ENCODE measurements around the gene GRK6. TPM values are rescaled to one million over a fixed set of nuclear protein-coding genes. Genes with fewer than 3 reads are reported as not detected.

The GRK6 gene
- total and polyA plus RNA-seq, 9 of the 15 experiments (the other 6 are each of a cell fraction or from before 2014, with no cell fraction given): 0.63 to 122 (median 44.5) TPM

DNA sequence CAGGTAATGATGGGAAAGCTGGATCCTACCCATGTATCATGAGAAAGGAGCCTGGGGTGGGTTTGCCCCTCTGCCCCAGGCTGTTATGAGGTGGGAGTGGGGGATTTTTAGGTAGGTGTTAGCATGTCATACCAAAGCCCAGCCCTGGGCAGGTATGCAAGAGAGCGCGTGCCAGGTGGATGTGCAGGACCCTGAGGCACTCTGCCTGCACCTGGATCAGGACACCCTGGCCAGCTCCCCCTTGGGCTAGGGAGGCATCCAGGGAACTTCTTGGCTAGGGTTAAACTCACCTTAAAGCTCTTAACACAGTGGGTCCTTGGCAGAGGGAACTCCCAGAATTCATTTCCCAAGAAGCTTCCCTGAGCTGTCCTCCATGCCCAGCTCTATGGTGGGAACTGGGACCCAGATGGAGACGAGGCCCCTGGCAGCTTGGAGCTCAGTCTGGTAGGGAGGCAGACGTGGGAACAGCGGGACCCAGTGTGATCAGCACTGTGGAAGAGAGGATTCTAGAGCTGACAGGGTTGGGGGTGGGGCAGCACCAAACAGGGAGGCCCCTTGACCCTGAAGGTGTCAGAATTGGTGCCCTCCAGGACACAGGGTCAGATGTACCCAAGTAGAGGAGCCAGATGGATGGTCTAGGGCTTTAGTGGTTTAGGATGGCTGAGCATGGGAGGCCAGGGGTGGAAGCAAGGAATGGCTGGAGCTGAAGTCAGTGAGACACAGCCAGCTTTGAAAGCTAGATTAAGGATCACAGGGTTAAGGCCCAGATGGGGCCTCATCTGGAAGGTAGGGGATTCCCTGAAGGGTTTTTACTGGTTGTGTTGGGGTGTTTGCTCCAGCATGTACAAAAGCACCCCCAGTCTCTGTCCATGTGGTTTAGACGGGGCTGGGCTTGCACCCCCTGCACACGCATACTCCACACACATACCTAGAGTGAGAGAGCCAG is 17.9 kb downstream of the GRK6 start:
- peaks cover 39% of the 10 kb centered on the region; the same call in 2 of the 3 replicates for H3K36me3 ChIP-seq (ENCODE audit: control insufficient read depth, insufficient read depth, low read length)
- intact Hi-C loops (cut with micrococcal nuclease): loop anchor here (1.0 kb wide), 1 partner anchor 126 kb away; no protein-coding TSS in a partner anchor
- H3K9ac ChIP-seq (ENCODE audit: insufficient read depth in 1 of 2, low read depth in 2 of 2, low read length in 2 of 2): peak overlapping the region in 1 of 2 experiments; percentile 74; a peak in 2 of 4 replicates
- no peak for TF ChIP-seq MXI1 (IDR thresholded peaks at IDR 0.05; ENCODE audit: low read depth, low read length)
- TF ChIP-seq CXXC5 (CRISPR knock-in tag; IDR thresholded peaks at IDR 0.05): no peak
- TF ChIP-seq, protein P1, sequence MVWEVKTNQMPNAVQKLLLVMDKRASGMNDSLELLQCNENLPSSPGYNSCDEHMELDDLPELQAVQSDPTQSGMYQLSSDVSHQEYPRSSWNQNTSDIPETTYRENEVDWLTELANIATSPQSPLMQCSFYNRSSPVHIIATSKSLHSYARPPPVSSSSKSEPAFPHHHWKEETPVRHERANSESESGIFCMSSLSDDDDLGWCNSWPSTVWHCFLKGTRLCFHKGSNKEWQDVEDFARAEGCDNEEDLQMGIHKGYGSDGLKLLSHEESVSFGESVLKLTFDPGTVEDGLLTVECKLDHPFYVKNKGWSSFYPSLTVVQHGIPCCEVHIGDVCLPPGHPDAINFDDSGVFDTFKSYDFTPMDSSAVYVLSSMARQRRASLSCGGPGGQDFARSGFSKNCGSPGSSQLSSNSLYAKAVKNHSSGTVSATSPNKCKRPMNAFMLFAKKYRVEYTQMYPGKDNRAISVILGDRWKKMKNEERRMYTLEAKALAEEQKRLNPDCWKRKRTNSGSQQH (CRISPR knock-in tag; IDR thresholded peaks at IDR 0.05): peak; percentile 82; the same call in 1 of the 2 replicates
- TF ChIP-seq, protein P2, sequence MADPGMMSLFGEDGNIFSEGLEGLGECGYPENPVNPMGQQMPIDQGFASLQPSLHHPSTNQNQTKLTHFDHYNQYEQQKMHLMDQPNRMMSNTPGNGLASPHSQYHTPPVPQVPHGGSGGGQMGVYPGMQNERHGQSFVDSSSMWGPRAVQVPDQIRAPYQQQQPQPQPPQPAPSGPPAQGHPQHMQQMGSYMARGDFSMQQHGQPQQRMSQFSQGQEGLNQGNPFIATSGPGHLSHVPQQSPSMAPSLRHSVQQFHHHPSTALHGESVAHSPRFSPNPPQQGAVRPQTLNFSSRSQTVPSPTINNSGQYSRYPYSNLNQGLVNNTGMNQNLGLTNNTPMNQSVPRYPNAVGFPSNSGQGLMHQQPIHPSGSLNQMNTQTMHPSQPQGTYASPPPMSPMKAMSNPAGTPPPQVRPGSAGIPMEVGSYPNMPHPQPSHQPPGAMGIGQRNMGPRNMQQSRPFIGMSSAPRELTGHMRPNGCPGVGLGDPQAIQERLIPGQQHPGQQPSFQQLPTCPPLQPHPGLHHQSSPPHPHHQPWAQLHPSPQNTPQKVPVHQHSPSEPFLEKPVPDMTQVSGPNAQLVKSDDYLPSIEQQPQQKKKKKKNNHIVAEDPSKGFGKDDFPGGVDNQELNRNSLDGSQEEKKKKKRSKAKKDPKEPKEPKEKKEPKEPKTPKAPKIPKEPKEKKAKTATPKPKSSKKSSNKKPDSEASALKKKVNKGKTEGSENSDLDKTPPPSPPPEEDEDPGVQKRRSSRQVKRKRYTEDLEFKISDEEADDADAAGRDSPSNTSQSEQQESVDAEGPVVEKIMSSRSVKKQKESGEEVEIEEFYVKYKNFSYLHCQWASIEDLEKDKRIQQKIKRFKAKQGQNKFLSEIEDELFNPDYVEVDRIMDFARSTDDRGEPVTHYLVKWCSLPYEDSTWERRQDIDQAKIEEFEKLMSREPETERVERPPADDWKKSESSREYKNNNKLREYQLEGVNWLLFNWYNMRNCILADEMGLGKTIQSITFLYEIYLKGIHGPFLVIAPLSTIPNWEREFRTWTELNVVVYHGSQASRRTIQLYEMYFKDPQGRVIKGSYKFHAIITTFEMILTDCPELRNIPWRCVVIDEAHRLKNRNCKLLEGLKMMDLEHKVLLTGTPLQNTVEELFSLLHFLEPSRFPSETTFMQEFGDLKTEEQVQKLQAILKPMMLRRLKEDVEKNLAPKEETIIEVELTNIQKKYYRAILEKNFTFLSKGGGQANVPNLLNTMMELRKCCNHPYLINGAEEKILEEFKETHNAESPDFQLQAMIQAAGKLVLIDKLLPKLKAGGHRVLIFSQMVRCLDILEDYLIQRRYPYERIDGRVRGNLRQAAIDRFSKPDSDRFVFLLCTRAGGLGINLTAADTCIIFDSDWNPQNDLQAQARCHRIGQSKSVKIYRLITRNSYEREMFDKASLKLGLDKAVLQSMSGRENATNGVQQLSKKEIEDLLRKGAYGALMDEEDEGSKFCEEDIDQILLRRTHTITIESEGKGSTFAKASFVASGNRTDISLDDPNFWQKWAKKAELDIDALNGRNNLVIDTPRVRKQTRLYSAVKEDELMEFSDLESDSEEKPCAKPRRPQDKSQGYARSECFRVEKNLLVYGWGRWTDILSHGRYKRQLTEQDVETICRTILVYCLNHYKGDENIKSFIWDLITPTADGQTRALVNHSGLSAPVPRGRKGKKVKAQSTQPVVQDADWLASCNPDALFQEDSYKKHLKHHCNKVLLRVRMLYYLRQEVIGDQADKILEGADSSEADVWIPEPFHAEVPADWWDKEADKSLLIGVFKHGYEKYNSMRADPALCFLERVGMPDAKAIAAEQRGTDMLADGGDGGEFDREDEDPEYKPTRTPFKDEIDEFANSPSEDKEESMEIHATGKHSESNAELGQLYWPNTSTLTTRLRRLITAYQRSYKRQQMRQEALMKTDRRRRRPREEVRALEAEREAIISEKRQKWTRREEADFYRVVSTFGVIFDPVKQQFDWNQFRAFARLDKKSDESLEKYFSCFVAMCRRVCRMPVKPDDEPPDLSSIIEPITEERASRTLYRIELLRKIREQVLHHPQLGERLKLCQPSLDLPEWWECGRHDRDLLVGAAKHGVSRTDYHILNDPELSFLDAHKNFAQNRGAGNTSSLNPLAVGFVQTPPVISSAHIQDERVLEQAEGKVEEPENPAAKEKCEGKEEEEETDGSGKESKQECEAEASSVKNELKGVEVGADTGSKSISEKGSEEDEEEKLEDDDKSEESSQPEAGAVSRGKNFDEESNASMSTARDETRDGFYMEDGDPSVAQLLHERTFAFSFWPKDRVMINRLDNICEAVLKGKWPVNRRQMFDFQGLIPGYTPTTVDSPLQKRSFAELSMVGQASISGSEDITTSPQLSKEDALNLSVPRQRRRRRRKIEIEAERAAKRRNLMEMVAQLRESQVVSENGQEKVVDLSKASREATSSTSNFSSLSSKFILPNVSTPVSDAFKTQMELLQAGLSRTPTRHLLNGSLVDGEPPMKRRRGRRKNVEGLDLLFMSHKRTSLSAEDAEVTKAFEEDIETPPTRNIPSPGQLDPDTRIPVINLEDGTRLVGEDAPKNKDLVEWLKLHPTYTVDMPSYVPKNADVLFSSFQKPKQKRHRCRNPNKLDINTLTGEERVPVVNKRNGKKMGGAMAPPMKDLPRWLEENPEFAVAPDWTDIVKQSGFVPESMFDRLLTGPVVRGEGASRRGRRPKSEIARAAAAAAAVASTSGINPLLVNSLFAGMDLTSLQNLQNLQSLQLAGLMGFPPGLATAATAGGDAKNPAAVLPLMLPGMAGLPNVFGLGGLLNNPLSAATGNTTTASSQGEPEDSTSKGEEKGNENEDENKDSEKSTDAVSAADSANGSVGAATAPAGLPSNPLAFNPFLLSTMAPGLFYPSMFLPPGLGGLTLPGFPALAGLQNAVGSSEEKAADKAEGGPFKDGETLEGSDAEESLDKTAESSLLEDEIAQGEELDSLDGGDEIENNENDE (IDR thresholded peaks at IDR 0.05; ENCODE audit: low read depth, low read length): no peak
- TF ChIP-seq MYC (IDR thresholded peaks at IDR 0.05; ENCODE audit: low read depth, low read length): no peak
- TF ChIP-seq MYC (CRISPR knock-in tag; IDR thresholded peaks at IDR 0.05; ENCODE audit: borderline replicate concordance, low read depth): peak; percentile 50; the same call in 1 of the 2 replicates
- peak; percentile 75 for TF ChIP-seq POLR2B (IDR thresholded peaks at IDR 0.05; ENCODE audit: low read depth, partially characterized antibody)

More for the DNA sequence above, 17.9 kb downstream of the GRK6 start:
- DNase-seq (ENCODE audit: extremely low read depth in 1 of 4, low spot score in 3 of 4) (peak in 2 of 4 experiments; percentile 29 to 34), ATAC-seq (peak; percentile 16), FAIRE-seq (peak; percentile 80)
- CTCF ChIA-PET (ENCODE audit: low intra/inter-chr PET ratio): no interaction called here
- POLR2A ChIA-PET: interaction anchor here (0.6 to 11.8 kb wide), 14 partner anchors 8 to 1274 kb away, joined by 3 to 210 read pairs (median 4); partner anchors contain the start of genes GRK6, HNRNPAB and PDLIM7
- no peak overlapping the region for H2AFZ ChIP-seq (ENCODE audit: low read depth, low read length)
- BruUV-seq (replicated peaks): TSS peak; percentile 27
- in situ Hi-C loops (cut with MboI): loop anchor here (5.0 kb wide), 1 partner anchor 52 kb away; no protein-coding TSS in a partner anchor
- H4K20me1 ChIP-seq (replicated peaks; ENCODE audit: control insufficient read depth, insufficient read depth, low read length): peaks cover 29% of the 10 kb centered on the region; the same call in 1 of the 2 replicates
- H3K9me3 ChIP-seq (replicated peaks; ENCODE audit: control insufficient read depth, insufficient read depth, low read depth, low read length): no peaks in the 10 kb centered on the region
- no peak overlapping the region for H3K4me3 ChIP-seq
- WGBS (ENCODE audit: insufficient coverage, low coverage, missing lambda C conversion rate): 44% methylated on average over 7 of the region's 7 CpGs
- H3K27me3 ChIP-seq (ENCODE audit: control insufficient read depth in 2 of 2, insufficient read depth in 2 of 2, low read length in 2 of 2): no peaks in the 10 kb centered on the region
- no peaks in the 10 kb centered on the region for H3K79me2 ChIP-seq (ENCODE audit: control insufficient read depth, insufficient read depth, low read length)
- H3K27ac ChIP-seq (ENCODE audit: extremely low read depth, low read depth, low read length): no peak overlapping the region
- H3K4me1 ChIP-seq (replicated peaks in 1 of 2; ENCODE audit: control insufficient read depth in 2 of 2, insufficient read depth in 2 of 2, low read length in 2 of 2): peaks cover 19 to 62% of the 10 kb centered on the region in 2 experiments
- no peak overlapping the region for H3K4me2 ChIP-seq (ENCODE audit: insufficient read depth, low read length)
- peaks cover 3% of the 10 kb centered on the region for H3K9me1 ChIP-seq (ENCODE audit: control insufficient read depth, insufficient read depth, low read length)

Data from K562 (cell line).